ENCODE data around the gene PRF1.

PRF1 gene

DNA sequence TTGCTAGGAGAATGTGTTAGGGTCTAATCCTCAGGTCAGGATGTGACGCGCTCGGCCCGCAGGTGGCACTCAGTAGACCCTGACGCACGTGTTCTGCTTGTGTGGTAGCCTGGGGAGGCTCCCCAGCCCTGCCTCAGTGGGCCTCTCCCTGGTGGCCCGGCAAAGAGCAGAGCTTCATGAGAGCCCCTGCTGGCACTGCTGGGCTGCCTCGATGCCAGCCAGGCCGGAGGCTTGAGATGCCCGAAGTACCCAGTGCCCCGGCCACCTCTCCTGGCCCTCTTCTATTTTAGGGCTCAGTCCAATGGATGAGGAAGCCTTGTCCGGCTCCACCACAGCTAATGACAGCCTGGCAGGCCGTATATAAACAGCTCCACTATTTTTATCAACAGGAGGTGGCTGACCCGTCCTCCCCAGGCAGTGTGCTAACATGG lies 42.0 kb downstream of the PRF1 start:
- no peak for DNase-seq (ENCODE audit: low read depth)

DNA sequence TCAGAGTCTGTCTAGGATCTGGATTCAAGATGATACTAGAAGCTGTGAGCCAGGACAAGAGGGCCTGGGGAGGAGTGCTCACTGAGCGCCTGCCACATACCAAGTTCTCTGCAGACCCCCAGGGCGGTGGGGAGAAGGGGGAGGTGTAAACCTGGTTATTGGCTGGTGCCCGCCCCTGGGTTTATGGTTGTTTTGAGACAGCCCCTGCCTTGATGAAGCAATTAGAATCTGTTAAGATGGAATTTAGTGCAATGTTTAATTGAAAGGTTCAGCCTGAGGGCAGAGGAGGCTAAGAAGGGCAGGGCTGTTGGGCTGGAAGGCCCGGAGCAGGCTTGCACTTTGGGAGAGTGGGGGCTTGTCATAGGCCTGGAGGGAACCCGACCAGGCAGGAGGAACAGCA lies 42.7 kb downstream of the PRF1 start:
- no peak for DNase-seq (ENCODE audit: low read depth)

DNA sequence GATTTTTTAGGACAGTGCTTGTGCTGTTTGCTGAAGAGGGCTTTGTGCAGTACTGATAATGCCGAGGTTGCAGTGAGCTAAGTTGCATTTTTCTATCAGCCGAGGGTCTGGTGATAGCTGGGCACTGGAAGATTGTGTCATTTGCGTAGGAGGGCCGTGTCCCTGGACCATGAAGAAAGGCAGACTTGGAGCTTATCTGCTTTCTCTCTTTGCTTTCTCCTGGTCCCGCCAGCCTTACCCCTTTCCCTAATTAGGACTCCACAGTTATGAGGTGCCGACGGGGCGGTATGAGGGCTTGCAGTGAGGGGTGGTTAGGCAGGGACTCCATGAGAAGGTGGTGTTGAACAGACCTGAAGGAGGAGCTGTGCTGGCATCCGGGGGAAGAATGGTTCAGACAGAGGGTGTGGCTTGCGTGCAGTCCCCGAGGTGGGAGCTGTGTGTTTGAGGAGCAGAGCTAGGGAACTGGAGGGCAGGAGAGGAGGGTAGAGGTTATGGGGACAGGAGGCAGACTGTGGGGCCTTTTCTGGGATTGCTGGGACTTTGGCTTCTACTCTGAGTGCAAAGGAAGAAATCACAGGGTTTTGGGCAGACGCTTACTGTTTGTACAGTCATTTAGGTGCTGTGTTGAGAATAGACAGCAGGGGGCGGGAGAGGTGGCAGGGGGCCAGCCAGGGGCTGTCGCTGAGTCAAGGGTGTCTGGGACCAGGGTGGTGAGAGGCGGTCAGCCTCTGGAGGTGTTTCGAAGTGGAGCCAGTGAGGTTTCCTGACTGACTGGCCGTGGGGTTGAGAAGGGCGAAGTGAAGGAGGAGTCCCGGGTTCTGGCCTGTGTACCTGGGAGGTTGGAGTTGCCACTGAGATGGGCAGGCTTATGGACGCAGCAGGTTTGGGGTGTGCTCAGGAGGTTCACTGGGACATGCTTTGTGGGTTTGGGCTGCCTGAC lies 43.4 kb downstream of the PRF1 start:
- peak; percentile 61 for DNase-seq (ENCODE audit: low read depth)

DNA sequence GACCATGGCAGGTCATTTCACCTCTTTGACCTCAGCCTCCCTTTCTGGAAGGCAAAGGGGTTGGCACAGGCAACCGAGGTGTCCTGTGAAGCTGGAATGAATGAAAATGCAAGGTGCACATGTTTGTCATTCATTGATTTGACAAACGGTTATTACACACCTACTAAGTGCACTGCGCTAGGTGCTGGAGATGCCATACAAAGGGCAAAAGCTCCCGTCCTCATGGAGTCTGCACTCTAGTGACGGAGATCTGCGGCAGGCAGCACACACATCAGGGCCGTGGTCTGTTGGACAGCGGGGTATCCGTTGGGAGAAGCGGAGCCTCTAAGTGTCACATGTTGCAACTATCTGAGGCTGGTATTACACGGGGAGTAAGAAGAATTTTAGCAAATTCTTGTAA lies 44.2 kb downstream of the PRF1 start:
- DNase-seq (ENCODE audit: low read depth) = no peak

DNA sequence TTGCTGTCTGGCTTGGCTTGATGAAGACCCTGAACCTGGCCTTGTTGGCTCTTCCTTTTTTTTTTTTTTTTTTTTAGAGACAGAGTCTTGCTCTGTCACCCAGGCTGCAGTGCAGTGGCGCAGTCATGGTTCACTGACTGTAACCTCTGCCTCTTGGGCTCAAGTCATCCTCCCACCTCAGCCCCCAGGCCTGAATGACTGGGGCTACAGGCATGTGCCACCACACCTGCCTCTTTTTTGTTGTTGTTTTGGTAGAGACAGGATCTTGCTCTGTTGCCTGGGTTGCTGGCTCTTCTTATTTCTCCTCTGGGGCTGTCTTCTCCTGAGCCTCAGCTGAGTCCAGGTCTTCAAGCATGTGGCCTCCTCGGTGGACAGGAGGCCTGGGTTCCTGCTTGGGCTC lies 44.7 kb downstream of the PRF1 start:
- no peak for DNase-seq (ENCODE audit: low read depth)

DNA sequence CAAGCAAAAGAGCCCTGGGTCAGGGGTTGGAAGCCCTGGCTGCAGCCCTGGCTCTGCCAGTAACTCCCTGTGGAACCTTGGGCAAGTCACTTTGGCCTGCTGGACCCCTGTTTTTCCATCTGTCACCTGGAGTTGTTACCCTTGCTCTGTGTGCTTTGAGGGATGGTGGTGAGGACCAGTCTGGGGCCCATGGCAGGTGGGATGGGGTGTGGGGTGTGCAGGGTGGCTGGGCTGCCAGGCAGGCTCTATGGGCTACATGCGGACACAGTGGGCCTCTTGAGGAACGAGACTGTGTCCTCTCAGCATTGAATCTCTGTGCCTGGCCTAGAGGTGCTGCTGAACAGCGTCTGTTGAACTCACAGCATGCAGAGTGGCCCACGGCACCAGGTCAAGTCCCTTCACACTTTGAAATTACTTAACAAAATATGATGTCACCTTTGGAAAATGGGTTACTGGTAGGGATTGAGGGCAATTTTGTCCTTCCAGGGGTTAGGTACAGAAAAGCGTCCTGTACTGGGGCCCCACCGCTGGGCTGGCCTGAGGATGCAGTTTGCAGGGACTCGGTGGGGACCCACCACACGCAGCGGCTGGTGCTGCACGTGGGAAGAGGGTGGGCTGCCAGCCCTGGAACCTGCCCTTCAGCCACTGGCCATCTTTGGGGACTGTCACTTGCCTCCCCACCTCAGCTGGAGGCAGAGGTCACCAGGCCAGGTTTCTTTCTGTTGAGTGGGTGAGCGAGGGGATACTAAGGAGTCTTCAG lies 45.3 kb downstream of the PRF1 start:
- no peak for DNase-seq (ENCODE audit: low read depth)

DNA sequence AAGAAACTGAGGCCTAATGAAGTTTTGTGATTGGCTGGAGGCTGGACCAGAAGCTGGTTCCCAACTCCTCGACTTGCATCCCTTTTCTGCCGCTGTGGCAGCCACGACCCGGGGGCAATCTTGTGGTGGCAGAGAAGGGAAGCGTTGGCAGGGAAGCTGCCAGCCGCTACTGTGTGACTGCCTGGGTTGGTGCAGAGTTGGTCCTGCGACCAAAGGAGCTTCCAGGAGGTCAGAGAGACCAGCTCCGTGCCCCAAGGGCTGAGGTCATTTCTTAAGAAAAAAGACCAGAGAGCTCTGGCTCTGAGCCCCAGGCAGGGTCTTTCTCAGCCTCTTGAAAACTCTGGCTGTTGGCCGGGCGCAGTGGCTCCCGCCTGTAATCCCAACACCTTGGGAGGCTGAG lies 47.2 kb downstream of the PRF1 start:
- DNase-seq (ENCODE audit: low read depth) = no peak

DNA sequence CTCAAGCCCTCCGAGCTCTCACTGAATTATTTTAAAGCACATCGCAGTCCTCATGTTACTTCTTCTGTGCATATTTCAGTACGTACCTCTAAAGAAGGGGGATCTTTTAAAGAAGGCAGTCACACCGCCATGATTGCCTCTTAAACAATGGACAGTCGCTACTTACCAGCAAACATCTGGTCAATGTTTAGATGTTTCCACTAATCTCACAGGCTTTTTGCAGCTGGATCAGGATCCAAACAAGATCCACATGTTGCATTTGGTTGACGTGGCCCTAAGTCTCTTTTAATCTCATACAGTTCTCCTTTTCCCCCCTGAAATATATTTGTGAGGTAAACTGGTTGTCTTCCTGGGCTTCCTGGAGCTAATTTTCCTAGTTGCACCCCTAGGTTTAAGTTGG lies 50.0 kb downstream of the PRF1 start:
- no peak for DNase-seq (ENCODE audit: low read depth)

DNA sequence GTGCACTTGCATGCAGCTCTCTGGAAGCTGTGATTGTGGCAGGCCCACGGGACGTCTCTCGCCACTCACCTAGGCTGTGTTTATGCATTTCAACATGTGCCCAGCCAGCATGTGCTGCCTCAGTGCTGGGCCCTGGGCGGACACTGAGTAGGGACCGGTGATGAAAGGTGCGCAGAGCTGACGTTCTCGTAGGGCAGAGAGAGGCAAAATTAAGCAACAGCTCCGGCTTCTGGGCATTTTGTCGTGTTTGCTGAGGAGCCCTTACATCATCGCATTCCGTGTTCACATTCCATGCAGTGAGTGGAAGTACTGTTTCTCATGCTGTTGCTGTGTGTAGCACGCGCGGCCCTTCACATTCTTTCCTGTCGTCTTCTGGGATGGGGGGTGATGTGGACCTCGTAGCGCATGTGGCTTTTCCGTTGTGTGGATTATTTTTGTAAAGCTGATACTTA lies 50.5 kb downstream of the PRF1 start:
- no peak for DNase-seq (ENCODE audit: low read depth)

DNA sequence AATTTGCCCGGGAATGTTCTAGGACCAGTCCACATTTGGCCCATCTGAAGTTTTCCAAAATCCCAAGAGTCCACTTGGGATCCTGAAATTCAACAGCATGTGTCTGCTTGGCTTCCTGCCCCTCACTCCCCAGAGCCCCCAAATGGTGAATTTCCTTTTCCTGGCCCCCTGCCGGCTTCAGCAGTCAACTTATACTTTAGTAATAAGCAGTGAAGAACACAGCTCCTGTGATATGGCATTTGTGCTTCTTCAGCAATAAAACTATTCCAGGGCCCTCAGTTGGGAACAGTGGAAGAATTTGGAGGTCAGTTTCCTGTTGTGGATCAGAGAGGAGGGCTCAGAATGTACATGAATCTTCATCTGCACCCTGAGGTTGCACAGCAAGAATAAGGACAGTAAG lies 51.1 kb downstream of the PRF1 start:
- no peak for DNase-seq (ENCODE audit: low read depth)

DNA sequence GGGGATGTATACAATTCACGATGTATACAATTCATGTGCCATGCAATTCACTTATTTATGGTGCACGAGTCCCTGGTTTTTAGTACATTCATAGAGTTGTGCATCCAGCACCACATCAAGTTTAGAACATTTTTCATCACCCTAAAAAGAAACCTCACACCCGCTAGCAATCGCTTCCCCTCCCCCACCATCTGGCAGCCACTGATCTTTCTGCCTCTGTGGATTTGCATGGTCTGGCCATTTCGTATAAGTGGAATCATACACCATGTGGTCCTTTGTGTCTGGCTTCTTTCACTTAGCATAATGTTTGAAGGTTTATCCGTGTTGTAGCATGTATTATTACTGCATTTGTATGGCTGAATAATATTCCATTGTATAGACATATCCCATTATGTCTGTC lies 52.1 kb downstream of the PRF1 start:
- no peak for DNase-seq (ENCODE audit: low read depth)

DNA sequence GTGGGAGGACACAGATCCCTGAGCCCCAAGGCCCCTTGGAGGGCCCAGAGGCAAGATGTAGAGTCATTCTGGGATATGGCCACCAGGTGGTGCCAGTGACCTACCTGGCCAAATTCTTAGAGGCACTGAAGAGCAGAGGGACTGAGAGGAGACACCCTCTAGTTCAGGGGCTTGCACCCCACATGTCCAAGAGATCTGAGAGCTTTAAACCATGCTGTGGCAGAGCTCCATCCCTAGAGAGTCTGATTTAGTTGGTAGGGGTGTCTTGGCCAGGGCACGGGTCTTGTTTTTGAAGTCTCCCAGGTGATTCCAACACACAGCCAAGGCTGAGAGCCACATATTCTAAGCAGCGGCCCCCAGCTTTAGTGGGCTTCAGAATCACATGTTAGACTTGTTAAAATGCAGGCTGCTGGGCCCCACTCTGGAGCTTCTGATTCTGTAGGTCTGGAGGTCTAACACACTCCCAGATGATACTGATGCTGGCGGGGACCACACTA lies 52.5 kb downstream of the PRF1 start:
- DNase-seq (ENCODE audit: low read depth) = peak; percentile 51

DNA sequence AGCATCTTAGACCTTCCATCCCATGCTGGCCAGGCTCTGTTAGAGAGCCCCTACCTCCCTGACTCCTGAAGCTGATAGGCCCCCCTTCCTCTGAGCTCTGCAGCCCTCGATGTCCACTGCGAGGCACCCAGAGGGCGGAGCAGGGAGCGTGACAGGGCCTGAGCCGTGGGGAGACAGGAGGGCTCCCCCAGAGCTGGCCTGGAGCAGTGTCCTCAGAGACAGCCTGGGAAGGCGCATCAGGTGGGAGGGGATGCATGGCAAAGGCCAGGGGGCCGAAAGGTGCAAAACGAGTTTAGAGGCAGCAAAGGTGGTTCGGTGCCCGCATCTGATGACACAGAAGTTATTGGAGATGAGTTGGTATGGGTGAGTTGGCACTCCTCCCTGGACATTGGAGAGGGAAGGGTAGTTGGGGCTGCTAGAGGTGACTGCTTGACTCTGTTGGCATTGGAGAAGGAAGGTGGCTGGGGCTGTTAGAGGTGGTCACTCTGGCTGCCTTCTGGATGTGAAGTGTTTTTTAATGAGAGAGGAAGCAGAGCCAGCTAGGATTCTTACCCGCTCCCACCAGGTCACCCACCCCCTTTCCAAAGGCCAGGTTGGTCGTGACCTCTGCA lies 53.1 kb downstream of the PRF1 start:
- no peak for DNase-seq (ENCODE audit: low read depth)

Measured in stimulated activated CD4-positive, alpha-beta T cell treated with anti-CD3 and anti-CD28 coated beads, Interleukin-2, amount 100 ng/mL, for 4 hours (primary cell).